ENCODE data around the gene EFCAB6.

EFCAB6 gene

DNA sequence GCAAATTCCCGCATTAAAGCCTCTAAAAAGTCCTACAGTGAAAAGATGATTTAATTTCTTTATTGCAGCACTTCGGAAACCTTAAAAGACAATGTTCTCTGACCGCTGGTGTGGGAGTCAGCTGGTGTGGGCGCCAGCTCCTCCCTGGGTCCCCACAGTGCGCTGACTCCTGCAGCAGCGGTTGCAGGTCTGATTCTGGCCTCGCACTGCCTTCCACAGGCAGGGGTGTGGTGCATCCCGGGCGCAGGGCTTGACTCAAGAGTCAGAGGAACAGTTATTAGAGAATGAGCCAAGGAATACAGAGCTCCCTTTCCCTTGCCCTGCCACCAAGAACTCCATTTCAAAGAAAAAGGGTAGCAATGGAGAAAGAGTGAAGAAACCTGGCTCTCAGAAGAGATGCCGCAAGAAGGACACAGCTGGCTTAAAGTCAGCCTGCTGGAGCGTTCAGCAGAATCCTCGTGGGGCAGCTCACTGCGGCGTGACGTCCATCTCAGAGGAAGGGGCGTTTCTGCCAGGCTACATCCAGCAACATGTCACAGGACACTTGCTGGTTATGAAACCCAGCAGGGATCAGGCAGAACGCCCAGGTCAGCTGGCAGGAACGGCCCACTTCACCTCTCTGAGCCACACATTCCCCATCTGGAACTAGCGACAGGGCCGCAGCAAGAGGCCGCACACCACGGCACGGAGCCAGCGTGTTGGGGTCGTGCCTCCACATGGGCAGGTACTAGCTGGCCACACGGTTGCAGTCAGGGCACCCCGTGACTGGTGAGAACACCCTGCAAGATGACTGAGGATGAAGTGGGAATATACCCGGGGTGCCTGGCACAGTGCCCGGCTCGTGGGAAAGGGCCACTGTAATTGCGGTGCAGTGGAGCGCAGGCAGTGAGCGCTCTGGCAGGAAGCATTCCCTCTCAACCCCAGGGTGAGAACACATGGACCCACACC is 18.1 kb upstream of the EFCAB6 start:
- DNase-seq = no peak

DNA sequence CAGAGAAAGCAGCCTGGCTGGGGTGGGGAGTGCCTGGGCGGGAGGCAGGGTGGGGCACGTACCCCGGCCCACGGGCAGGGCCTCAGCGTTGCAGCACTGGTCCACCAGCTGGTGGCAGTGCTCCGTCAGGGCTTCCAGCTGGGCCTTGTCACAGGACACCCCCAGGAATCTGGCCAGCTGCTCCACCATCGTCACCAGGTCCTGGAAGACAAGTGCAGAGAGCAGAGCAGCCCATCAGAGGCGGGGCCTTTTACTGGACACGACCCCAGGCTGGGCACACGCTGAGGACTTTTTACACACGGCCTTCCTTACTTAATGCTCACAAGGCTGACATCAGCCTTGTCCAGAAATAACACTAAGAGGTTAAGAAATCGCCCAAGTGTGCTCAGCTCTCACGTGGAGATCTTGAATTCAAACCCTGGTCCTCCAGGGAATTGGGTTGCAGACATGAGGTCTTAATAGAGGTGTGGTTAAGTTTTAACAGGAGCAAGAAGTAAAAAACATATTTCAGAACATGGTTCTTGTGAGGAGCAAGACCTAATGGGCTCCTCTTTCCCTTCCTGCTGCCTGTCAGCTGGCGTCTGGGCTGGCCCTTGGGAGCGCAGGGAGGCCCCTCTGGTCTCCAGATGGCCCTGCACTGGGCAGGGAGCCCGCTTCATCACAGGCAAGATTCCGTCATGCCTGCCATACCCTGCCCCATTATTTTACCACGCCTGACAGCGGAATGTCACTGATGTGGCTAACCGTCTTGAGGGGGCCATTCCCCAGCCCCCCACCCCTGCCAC is 17.1 kb upstream of the EFCAB6 start:
- no peak for DNase-seq

DNA sequence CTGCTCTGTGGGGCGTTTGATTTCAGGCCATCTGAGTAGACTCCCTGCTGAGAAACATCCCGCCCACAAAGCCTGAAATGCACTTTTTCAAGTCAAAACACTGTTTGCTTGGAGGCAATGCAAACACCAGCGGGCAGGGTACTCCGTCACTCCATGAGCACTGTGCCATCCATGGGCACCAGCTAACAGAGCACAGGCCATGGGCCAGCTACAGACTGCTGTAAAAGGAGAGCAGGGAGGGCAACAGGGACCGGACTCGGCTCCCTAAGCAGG is 16.6 kb upstream of the EFCAB6 start:
- DNase-seq = no peak

DNA sequence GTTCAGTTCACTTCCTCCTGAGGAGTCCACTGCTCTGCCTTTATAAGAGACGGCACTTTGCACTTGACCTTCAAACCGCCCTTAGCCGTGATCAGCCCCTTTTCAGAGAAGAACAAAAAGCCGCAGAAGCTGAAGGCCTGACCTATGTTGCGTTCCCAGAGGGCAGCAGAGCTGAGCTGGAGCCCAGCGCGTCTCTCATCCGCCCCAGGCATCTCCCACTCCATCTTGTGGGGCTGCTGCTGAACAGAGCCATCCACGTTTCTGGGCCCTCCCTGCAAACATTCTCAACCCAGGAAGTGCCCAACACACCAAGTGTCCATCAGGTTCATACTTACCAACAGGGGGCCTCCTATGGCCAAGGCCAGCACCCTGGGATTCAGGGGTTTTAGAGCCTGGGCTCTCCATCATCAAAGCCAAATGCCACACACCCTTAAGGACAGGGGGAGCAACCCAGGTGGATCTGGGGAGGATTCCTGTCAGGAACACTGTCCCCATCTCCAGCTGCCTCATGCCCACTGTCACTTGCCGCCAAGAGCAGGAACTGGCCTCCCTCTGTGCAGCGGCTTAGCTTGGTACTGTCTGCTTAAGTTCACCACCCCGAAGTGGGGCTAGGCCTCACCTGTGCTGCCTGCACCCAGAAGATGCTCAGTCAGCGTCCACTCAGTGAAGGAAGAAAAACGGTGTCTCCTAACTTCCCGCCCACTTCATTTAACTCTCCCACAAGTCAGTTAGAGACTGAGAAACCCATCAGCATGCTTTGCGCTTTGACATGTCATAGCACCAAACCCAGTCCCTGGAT is 16.0 kb upstream of the EFCAB6 start:
- DNase-seq = no peak

DNA sequence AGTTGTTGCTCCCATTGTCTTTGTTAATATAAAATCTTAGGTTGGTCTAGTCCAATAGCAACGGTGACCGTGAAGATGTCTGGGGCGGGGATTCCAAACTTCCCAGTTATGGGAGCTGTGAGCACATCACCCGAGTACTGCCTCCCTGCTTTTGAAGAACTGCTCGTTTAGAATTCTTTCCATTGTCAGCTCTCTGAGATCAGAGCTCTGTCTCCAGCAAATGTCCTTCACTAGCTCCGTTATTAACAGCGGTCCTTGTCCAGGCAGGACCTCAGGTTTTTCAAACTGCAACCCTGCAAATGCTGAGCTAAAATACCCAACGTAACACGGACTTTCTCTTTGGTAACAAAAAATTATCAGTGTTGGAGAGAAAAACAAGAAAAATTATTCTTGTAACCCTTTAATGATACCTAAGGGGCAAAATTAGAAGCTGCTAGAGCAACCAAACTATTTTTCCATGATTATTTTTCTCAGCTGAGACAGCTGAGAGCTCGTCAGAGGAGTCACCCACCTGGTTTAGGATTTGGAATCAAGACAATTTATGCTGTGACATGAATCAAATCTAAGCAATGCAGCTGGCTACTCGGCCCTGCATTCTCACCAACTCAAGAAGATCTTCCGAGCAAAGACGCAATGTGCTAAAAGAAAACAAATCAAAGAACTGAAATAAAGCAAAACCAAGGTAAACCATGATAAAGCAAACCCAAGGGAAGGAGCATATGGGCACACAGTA is 15.1 kb upstream of the EFCAB6 start:
- DNase-seq = no peak

DNA sequence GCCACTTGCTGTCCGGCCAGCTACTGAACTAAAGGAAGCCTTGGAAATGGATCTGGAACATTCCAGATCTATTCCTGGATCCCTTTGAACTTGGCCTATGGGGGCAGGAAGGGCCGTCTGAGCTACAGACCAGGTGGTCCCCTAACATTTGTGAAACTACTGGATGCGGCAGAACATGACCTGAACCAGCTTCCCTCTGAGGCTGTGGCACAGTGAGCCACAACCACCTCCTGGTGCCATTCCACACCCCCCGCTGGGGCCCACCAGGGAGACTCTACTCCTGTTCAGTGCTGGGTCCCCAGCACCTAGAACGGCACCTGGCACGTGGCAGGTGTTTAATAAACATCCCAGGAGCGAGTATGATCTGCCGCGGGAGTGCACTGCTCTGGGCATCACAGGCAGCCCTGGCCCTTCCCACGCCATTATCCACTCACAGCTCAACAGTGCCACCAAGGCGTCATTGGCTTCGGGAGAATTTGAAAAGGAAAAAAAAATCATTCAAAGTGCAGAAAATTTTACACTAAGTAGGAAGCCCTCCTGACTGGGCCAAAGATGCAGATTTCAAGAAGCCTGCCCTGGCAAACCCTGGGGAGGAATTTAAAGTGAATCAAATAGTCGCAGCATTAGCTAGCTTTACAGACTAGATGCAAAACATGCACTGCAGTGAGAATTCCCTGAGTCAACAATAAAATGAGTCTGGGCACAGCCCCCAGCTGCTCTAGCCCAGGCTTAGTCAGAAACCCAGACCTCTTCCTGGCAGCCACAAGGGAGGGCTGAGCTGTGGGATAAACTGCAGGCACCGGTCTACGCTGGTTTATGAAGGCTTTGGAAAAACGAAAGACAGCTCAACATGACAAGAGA is 14.3 kb upstream of the EFCAB6 start:
- no peak for DNase-seq

DNA sequence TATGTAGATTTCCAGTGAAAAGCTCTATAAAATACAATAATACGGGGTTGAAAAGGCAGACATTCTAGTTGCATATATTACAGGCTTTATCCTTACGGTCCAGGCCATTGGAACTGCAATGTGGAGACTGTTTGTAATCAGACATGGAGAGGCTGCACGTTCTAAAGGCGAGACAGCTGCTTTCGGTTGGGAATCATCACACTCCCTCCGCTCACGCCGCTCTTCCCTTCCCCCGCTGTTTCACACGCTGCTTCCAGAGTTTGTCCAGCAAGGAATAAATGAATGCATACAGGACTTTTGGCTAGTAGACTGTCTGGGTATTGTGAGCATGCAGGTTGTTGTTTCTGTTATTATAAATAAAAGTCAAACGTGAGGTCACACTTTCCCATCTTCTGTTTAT is 13.5 kb upstream of the EFCAB6 start:
- DNase-seq = no peak

DNA sequence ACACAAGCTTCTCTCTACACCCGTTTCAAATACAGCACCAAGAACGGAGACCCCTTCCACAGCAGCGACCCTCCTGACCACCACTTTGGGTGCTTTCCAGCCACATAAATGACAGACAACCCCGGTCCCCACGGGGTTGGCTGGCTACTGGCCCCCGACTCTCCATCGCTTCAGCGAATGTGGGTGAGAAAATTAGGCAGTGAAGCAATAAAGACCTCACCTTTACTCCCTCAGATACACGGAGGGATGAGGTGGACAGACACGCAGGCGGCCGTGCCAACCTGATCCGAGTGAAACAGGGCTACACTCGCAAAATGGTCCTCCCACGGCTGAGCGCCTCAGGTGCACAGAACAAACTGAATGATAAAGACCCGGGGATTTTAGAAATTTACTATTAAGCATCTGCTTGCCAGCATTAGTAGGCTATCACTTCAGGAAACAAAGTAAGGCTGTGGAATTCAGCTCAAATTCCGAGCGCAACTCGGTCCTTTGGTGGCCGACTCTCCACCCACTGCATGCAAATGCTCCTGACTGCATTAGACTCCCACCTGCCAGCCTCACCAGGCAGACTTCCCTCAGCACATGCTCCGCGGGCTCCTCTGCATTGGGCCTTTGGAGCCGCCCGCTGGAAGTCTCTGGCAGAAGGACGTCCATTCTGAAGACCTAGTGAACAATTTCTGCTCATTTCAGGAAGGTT is 12.8 kb upstream of the EFCAB6 start:
- DNase-seq = no peak

DNA sequence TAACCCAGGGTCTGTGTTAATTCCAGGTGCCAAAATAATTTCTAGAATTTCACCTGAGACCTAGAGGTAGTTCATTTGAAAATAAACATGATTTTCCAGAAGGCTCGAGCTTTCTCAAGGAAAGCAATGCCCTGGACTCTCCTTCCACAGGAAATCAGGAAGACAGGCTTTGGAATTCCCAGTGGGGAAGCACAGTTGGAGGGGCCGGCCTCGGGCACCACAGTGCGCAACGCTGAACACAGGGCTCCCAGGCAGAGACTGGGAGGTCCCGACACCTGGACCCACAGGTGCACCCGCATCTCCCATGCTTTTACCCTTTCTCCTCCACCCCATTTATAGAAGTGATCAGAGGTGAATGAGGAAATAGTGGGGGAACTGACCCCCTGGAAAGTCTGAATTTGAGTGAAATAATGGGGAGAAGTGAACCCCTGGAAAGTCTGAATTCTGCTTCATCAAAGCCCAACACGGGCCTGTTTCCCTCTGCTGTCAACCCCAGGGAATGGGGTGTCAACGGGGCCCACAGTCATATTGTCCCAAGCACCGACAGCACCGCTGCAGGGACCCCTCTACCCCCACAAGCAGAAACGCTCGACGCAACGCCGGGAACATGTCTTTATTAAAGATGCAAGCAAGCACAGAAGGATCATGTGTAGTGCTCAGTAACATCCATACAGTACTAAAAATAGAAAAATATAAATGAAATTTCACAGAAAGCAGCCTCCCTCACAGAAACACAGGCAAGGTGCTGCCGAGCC is 12.0 kb upstream of the EFCAB6 start:
- DNase-seq = no peak

DNA sequence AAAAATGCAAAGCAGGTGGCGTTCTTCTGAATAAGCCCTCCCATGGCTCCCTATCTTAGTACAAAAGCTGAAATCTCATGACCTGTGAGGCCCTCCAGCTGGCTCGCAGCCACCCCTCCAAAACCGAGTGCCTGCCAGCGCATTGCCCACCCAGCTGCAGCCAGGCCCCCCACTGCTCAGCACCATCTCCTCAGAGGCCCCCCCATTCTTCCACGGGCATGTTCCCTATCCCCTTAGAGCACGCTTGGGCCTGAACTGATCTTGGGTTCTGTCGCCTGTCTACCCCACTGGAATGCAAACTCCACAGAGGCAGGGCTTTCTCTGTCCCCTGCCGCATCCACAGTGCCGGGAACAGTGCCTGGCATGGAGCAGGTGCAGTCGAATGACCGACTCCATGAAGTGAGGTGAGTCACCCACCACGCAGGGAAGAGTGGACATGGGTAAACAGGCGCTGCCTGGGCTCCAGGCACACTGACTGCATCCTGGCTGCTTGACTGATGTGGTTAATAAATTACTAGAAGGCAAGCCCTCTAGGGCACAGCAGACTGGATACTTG is 11.3 kb upstream of the EFCAB6 start:
- DNase-seq = no peak

DNA sequence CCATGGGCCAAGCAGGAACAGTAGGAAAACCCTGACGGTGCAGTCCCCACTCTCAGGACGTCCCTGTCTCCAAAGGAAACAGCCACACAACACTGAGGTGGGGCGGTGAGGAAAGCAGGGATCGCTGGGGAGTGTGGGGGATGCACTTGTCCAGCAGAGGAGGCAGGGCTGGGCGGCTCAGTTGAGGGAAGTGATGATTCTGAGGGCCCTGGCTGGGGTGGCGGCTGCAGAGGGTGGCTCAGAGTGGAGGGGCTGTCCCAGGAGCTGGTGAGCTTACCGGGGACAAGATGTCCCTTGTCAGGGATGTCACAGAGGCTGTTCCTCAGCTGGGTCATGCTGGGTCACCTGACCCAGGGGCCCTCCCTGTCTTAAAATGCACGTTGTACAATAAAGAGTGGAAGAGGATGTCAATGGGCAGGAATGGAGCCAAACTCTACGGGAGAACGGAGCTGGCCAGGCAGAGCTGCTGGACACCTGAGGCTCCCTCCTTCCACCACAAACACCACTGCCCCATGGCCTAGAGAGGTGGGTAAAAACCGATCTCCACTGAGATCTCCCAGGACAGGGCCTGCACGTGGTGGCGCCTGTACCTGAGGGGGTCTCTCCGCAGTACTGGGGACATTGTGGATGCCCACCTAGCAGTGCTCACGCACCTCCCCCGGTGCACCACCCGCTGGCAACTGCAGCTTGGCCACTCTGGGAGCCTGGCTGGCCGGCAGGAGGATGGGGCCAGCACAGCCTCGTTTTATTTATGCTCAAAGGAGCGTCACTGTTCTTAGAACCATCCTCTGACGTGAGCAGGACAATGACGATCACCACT is 9.7 kb upstream of the EFCAB6 start:
- DNase-seq = no peak

DNA sequence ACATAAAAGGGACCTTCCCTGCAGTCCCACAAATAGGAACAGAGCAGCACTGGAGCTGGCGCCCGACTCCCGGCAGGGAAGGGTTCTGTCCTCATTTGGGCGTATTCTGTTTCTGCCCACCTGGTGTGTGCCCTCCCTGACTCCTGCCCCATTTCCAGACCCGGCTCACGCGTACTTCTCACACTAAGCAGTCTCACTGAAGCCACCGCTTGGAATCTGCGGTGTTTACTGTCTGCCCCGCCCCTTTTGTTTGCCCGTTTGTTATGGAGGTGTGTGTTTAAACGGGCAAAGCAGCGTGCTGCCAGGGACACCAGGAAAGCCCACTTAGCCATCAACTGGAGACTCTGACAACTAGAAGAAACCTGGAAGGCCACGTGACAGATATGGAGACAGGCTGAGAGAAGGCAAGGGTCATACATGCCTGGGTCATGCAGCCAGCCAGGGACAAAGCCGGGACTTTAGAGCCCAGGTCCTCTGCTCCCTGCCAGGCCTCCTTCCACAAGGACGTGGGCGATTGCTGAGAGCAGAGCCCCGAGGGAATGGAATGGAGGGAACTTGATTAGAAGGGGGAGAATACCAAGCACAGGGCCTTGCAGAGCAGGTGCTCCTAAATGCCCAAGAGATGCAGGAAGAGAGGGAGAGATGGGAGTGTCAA is 8.7 kb upstream of the EFCAB6 start:
- DNase-seq = no peak

DNA sequence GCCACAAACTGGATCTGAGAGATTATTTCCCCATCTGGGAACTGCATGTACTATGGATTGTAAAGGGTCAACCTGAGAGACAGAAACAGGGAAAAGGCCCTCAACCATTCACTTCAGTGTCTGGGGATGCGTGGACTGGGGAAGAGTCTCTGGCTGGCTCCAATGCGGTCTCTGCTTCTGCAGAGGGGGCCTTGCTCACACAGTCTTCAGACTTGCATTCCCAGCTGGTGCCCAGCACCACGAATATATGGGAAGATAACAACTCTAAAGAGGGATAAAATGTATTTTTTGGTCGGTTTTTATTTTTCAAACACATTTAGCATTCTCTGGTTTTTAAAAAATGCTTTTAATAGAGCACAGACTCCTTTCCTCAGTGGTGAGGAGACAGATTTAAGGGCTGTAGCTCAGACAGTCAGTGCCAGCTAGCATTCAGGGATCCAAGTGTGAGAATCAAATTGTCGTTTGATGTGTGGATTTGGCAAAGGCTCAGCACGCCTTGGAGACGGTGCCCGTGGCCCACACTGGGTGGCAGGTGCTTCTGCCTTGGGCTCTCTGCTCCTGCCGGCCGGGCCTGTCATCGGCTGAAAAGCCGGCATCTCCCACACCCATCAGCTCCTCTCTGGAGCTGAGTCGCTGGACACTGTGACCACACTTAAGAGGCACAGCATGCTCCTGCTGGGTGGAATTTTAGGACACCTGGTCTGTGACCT is 8.0 kb upstream of the EFCAB6 start:
- DNase-seq = no peak

DNA sequence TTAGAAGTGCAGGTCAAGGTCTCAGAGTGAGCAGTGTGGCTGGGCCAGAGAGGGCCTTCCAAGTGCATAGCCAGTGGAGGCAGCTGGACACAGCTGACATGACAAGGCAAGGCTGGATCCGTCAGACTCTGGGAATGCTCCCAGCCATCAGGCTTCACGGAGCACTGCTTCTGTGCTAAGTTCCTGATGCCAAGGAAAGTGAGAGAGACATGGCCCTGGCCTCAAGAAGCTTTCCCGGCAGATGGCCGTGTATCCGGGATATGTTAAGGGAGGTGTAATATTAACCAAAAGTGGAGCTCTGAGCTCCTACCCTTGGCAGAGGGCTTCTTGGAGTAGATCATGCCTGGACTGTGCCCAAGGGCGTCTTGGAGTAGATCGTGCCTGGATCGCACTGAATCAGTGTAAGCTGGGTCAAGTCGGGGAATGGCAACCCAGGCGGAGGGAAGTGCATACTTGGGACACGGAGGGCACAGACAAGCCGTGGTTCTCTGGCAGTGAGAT is 7.4 kb upstream of the EFCAB6 start:
- no peak for DNase-seq

DNA sequence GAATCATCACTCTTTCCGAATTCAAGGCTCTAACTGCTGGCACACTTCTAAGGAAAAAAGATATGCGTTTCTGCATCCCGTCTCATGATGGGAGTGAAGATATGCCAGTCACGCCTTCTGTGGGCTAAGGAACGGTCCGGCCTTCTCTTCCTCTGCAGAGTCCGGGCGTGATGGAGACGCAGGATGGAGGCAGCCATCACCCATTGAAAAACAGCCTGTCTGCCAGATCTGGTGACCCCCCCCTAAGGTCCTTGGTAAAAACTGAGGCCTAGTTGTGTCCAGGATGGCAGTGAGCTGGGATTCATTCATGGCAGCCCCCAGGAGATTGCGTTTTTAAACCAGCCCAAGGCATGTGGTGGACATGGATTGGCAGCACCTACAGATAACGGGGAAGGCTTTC is 6.9 kb upstream of the EFCAB6 start:
- DNase-seq = no peak

DNA sequence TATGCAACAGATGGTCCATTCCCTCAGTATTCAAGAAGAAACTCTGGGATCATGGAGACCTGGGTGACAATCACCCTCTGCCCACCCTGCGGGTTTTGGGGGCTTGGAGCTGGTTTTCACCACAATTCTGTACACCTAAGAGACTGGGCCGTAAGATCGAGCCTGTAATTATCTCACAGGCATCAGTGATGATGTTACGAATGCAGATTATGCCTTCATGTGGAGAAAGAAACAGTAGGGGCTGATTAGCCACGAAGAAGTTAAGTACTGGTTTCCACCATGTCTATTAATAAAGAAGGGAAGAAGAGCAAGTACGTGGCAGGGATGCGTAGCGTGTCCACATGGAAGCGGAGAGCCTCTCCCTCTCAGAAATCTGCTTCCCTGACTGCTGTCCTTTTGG is 5.3 kb upstream of the EFCAB6 start:
- DNase-seq = no peak

DNA sequence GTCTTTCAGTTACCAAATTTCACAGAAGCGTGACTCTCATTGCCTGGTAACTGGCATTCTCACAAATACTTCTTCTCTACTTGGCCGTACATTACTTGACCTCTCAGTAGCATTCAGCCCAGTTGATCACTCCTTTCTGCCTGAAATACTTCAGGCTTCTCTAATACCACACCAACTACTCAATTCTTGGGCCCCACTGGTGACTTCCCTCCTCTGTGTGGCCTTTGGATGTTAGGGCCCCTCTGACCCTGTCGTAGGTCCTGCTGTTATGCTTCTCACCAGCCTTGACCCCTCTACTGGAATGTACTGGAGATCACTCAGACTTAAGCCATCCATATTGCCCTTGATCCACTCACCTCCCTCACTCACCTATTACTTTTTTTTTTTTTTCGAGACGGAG is 2.2 kb upstream of the EFCAB6 start:
- DNase-seq = no peak

DNA sequence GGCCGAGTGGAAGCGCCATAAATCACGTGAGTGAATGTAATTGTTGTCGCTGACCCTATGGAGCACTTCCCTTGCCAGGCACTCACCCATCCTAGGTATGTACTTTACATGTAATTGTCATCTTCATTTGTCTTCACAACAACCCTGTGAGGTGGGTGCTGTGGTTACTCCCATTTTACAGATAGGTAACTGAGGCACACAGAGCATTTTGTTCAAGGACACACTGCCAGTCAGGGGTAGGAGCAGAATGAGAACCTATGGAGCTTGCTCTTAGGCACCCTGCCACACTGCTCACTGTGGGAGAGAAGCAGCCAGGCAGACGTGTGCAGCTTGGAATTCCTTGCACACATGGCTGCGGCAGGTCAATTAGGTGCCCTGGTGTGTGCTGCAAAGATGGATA is 785 bp upstream of the EFCAB6 start:
- DNase-seq = no peak
